GM23338 (cell line): ENCODE measurements around the gene DRAXIN. TPM values are rescaled to one million over a fixed set of nuclear protein-coding genes. Genes with fewer than 3 reads are reported as not detected.

Experiments used
- ATAC-seq: fragments of 200-7000 bp; cut with Tn5 transposase; 3 replicates; pipeline ENCODE4 v1.9.1; 2020
- DNase-seq: peaks from one replicate; pipeline ENCODE4 v3.0.0-alpha.2; 2015; ENCODE audit warnings: low spot score
- H2AFZ ChIP-seq: fragments of 200-600 bp; sonication (generic); 2 replicates; pipeline ENCODE4 v1.8.0; 2016; ENCODE audit warnings: antibody characterized with exemption, mild to moderate bottlenecking, moderate library complexity
- H3F3A ChIP-seq: fragments of 200-600 bp; sonication (generic); replicated peaks from 2 replicates; pipeline ENCODE4 v1.8.0; 2017; ENCODE audit warnings: antibody characterized with exemption, mixed run types, low read depth
- H3K27ac ChIP-seq: fragments of 200-600 bp; sonication (generic); 2 replicates; pipeline ENCODE4 v1.6.1; 2016; ENCODE audit warnings: low read depth
- H3K27me3 ChIP-seq: fragments of 200-600 bp; sonication (generic); 2 replicates; pipeline ENCODE4 v1.8.0; 2016; ENCODE audit warnings: mild to moderate bottlenecking, mixed run types, moderate library complexity; ENCODE audit not compliant: insufficient read depth
- H3K36me3 ChIP-seq: fragments of 200-600 bp; sonication (generic); 2 replicates; pipeline ENCODE4 v1.8.0; 2016; ENCODE audit warnings: mild to moderate bottlenecking; ENCODE audit not compliant: insufficient read depth
- H3K4me1 ChIP-seq: fragments of 200-600 bp; sonication (generic); 2 replicates; pipeline ENCODE4 v1.8.0; 2016; ENCODE audit warnings: mild to moderate bottlenecking, moderate library complexity; ENCODE audit not compliant: insufficient read depth
- H3K4me2 ChIP-seq: fragments of 200-600 bp; sonication (generic); 2 replicates; pipeline ENCODE4 v1.7.1; 2017; ENCODE audit warnings: mixed run types
- H3K4me3 ChIP-seq: fragments of 200-600 bp; sonication (generic); 2 replicates; pipeline ENCODE4 v1.6.1; 2016; ENCODE audit warnings: mixed run types
- H3K79me2 ChIP-seq: fragments of 200-600 bp; sonication (generic); replicated peaks from 2 replicates; pipeline ENCODE4 v1.8.0; 2017; ENCODE audit warnings: mild to moderate bottlenecking; ENCODE audit not compliant: insufficient read depth
- H3K9me2 ChIP-seq: fragments of 200-600 bp; sonication (generic); 2 replicates; pipeline ENCODE4 v1.8.0; 2017; ENCODE audit not compliant: insufficient read depth
- H4K20me1 ChIP-seq: fragments of 200-600 bp; sonication (generic); replicated peaks from 2 replicates; pipeline ENCODE4 v1.8.0; 2017; ENCODE audit warnings: mild to moderate bottlenecking; ENCODE audit not compliant: insufficient read depth
- H3K27ac Mint-ChIP-seq: 2 replicates; pipeline ENCODE4 v1.8.0; 2020; ENCODE audit warnings: inconsistent platforms, mild to moderate bottlenecking, moderate library complexity, mixed read lengths
- H3K27me3 Mint-ChIP-seq: 3 replicates; pipeline ENCODE4 v1.8.0; 2022; ENCODE audit warnings: low read depth, mild to moderate bottlenecking, moderate library complexity, mixed read lengths, inconsistent platforms; ENCODE audit not compliant: insufficient read depth, poor library complexity
- H3K36me3 Mint-ChIP-seq: 3 replicates; pipeline ENCODE4 v1.8.0; 2021; ENCODE audit warnings: low read depth, mild to moderate bottlenecking, inconsistent platforms, moderate library complexity, mixed read lengths
- H3K4me1 Mint-ChIP-seq: 3 replicates; pipeline ENCODE4 v1.8.0; 2020; ENCODE audit warnings: mild to moderate bottlenecking, inconsistent platforms, mixed read lengths
- H3K4me3 Mint-ChIP-seq: 3 replicates; pipeline ENCODE4 v1.8.0; 2021; ENCODE audit warnings: moderate library complexity, mild to moderate bottlenecking, inconsistent platforms, mixed read lengths
- H3K9me3 Mint-ChIP-seq: 3 replicates; pipeline ENCODE4 v1.8.0; 2020; ENCODE audit warnings: moderate library complexity, mild to moderate bottlenecking, inconsistent platforms, mixed read lengths
- CREB1 ChIP-seq: fragments of 250-450 bp; sonication (Bioruptor Pico); IDR thresholded peaks from 2 replicates; pipeline ENCODE4 v1.5.0; 2020; ENCODE audit warnings: low read depth, mild to moderate bottlenecking, moderate library complexity
- CTCF ChIP-seq, 2 experiments: fragments of 200-600 bp in 1 of 2; sonication (generic) in 1 of 2; conservative IDR thresholded peaks; 2 replicates each; pipeline versions ENCODE4 v1.5.1 to v1.6.1; 2016 to 2017; ENCODE audit warnings: antibody characterized with exemption in 2 of 2, low read depth in 2 of 2, mild to moderate bottlenecking in 2 of 2, moderate library complexity in 1 of 2
- EZH2phosphoT487 ChIP-seq: fragments of 200-600 bp; sonication (generic); IDR thresholded peaks from one replicate; pipeline ENCODE4 v1.8.1; 2018; ENCODE audit warnings: antibody characterized with exemption; ENCODE audit not compliant: unreplicated experiment
- NANOG ChIP-seq: IDR thresholded peaks from 2 replicates; pipeline ENCODE4 v1.6.1; 2016; ENCODE audit warnings: antibody characterized with exemption, borderline replicate concordance
- POLR2AphosphoS5 ChIP-seq: IDR thresholded peaks from 2 replicates; pipeline ENCODE4 v1.6.1; 2016; ENCODE audit warnings: antibody characterized with exemption, low read depth
- STAT1 ChIP-seq: IDR thresholded peaks from one replicate; pipeline ENCODE4 v1.6.1; 2016; ENCODE audit warnings: antibody characterized with exemption; ENCODE audit not compliant: unreplicated experiment
- ZNF114 ChIP-seq: fragments of 250-450 bp; sonication (Bioruptor Pico); IDR thresholded peaks from 2 replicates; pipeline ENCODE4 v1.5.0; 2020; ENCODE audit warnings: mild to moderate bottlenecking, moderate library complexity
- ZNF331 ChIP-seq: fragments of 250-450 bp; sonication (Bioruptor Pico); IDR thresholded peaks from 2 replicates; pipeline ENCODE4 v1.5.0; 2020; ENCODE audit warnings: low read depth, mild to moderate bottlenecking, moderate library complexity
- ZNF462 ChIP-seq: fragments of 250-450 bp; sonication (Bioruptor Pico); IDR thresholded peaks from 2 replicates; pipeline ENCODE4 v1.5.0; 2020; ENCODE audit warnings: mild to moderate bottlenecking, moderate library complexity
- polyA plus RNA-seq: library from polyadenylated mRNA; unstranded; fragments of >200 nt; fragmentation: Nextera tagmentation; extraction: Ambion mirVana; gene quantifications from 2 replicates; pipeline ENCODE4 v1.2.1, GENCODE V29; 2016
- total RNA-seq: library from RNA; depleted of rRNA; stranded (reverse); fragments of >200 nt; shearing (Covaris generic); gene quantifications from 2 replicates; pipeline ENCODE4 v1.2.3, GENCODE V29; 2014

The DRAXIN gene
- total and polyA plus RNA-seq, 2 experiments from 2014 or later, result 7.6 to 23.0 TPM

- peaks cover 7% of the 10 kb centered on the region; the same call in 1 of the 2 replicates for H4K20me1 ChIP-seq
- peak overlapping the region; percentile 42; the same call in 1 of the 3 replicates for H3K4me3 Mint-ChIP-seq
- peaks cover 8% of the 10 kb centered on the region; the same call in 1 of the 2 replicates for H3K36me3 ChIP-seq
- no peaks in the 10 kb centered on the region for H3K27me3 ChIP-seq
- no peak overlapping the region for H2AFZ ChIP-seq
- peak overlapping the region; percentile 93 for H3K4me2 ChIP-seq
- no peak for ATAC-seq
- peaks cover 37% of the 10 kb centered on the region for H3K4me1 ChIP-seq
- no peak for DNase-seq
- H3K27me3 Mint-ChIP-seq, result peaks cover 28% of the 10 kb centered on the region
- H3K9me3 Mint-ChIP-seq, result no peaks in the 10 kb centered on the region; the same call in 2 of the 3 replicates
- no peak for TF ChIP-seq EZH2phosphoT487
- TF ChIP-seq ZNF331 (CRISPR knock-in tag), result no peak
- no peak for TF ChIP-seq ZNF462 (CRISPR knock-in tag)
- no peak for TF ChIP-seq CTCF (conservative IDR thresholded peaks at IDR 0.05; ENCODE audit: low read depth in 2 of 2)
- TF ChIP-seq NANOG, result no peak
- TF ChIP-seq ZNF114 (CRISPR knock-in tag), result no peak
- TF ChIP-seq CREB1 (CRISPR knock-in tag), result no peak
- no peak for TF ChIP-seq POLR2AphosphoS5
- TF ChIP-seq STAT1, result no peak
- H3K4me1 Mint-ChIP-seq, result peaks cover 44% of the 10 kb centered on the region
- peaks cover 21% of the 10 kb centered on the region for H3F3A ChIP-seq
- peaks cover 9% of the 10 kb centered on the region; the same call in 2 of the 3 replicates for H3K36me3 Mint-ChIP-seq
- peaks cover 20% of the 10 kb centered on the region for H3K79me2 ChIP-seq
- H3K9me2 ChIP-seq, result no peaks in the 10 kb centered on the region
- no peak overlapping the region for H3K27ac ChIP-seq
- H3K27ac Mint-ChIP-seq, result no peak overlapping the region
- no peak overlapping the region for H3K4me3 ChIP-seq
Observed at GRCh38 chr1:11652203-11652780, 39.2 kb upstream of the DRAXIN start.
